ENCODE measurements around the gene LPIN3.

LPIN3 gene

DNA sequence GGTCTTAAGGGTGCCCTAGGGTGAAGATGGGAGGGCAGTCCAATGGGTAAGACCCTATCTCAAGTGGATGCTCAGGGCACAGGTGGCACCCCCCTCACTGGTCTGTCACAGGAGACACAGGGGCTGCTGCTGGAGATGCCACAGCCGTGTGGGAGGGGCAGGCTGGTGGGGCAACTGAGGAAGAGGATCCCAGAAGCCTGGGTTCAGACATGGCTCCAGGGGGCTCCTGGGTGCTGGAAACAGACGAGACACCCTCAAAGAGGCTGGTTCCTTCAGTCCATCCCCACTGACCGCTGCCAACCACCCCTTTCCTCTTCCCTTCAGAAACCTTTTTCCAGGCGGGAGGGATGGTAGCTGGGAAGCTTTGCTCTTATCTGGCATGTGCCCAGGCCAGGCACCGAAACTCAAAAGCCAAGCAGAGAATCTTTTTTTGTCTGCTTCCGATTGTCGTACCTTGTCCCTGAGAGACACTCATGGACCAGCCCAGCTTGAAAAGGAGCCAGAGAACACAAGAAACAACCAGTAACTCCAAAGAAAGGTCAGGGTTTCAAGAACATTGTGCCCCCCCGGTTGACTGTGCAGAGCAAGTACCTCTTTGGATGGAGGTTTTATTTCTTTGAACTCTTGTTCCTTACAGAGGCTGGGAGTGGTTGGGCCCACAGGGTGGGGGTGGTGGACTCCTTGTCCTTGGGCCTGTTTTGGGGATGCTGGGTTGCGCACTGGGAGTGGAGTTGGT is 54.5 kb downstream of the LPIN3 start:
- no peak for TF ChIP-seq CTCF (IDR thresholded peaks at IDR 0.05; ENCODE audit: extremely low read depth, missing control alignments)
- DNase-seq (ENCODE audit: low spot score): no peak

DNA sequence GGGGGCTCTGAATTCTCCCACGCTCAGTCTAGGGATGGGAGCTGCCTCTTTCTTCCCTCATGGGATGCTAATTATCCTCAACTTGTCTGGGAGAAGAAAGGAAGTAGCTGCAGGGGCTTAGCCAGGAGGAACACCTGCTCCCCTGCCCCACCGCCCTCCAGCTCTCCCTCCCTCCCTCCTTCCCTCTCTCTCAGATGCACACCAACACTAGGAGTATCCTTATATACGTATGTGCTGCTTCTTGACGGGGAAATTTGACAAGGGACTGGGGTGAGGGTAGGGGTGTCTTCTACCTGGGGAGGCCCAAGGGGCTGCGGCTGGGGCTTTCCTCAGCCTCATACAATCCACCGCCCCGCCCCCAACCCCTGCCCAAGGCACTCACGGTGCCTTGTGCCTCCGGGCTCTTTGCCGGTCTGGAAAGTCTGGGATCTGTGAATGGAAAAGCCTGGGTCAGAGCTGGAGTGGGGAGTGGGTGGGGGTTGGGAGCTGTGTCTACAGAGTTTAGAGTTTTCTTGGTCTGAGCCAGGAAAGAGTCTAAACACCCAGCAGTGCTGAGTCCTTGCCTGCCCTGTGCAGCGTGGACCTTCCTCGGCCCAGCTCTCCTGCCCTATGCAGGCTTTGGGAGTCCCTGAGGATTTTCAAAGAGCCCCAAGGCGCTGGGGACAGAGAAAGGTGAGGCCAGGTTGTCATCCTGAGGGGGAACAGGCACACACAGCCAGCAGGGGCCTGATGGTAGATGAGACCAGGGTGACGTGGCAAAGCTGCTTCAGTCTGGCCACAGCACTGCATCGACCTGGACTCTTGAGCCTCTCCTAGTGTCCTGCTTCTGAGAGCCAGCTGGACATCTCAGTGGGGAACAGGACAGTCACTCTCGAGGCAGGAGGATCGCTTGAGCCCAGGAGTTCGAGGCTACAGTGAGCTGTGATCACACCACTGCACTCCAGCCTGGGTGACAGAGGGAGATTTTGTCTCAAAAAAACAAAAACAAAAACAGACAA is 55.3 kb downstream of the LPIN3 start:
- no peak for DNase-seq (ENCODE audit: low spot score)
- no peak for TF ChIP-seq CTCF (IDR thresholded peaks at IDR 0.05; ENCODE audit: extremely low read depth, missing control alignments)

DNA sequence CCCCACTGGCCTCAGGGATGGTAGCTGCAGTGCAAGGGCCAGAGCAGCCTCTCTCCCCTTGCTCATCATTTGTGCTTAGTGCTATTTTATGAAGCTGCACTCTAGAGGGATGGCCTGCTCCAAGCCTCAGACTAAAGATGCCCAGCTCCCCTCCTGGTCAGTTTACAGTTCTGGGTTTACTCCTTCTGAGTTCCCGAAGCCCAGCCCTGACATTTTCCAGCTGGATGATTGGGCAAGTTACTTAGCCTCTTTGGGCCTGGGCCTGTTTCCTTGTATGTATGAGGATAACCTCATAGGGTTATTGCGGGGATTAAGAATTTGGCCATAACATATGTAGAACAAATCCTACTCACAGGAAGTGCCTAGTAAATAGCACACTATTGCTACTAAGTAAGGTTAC is 57.8 kb downstream of the LPIN3 start:
- DNase-seq (ENCODE audit: low spot score): no peak
- no peak for TF ChIP-seq CTCF (IDR thresholded peaks at IDR 0.05; ENCODE audit: extremely low read depth, missing control alignments)

- DNase-seq (ENCODE audit: low spot score): no peak
- no peak for TF ChIP-seq CTCF (IDR thresholded peaks at IDR 0.05; ENCODE audit: extremely low read depth, missing control alignments)
Measured at GRCh38 chr20:41403604-41404003, 63.0 kb downstream of the LPIN3 start.

DNA sequence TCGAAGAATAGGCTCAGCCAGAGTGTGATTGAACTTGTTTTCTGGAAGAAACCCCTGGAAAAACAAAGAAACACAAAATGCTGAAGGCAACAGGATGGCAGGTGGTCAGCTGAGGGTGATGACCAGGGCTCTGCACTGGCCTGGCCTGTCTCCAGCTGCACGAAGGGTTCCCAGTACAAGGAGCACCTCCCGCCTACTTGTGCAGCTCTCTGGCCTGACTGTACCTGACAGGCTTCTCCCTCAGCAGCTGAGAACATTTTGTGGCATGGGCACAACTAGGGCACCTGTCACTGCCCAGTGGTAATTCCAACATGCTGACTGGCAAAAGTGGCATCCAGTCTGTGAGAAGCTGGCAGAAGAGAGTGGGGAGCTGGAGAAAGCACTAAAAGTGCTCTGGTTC is 64.8 kb downstream of the LPIN3 start:
- no peak for DNase-seq (ENCODE audit: low spot score)
- no peak for TF ChIP-seq CTCF (IDR thresholded peaks at IDR 0.05; ENCODE audit: extremely low read depth, missing control alignments)

- DNase-seq (ENCODE audit: low spot score): no peak
- TF ChIP-seq CTCF (IDR thresholded peaks at IDR 0.05; ENCODE audit: extremely low read depth, missing control alignments): no peak
Measured at GRCh38 chr20:41406353-41406752, 65.7 kb downstream of the LPIN3 start.

DNA sequence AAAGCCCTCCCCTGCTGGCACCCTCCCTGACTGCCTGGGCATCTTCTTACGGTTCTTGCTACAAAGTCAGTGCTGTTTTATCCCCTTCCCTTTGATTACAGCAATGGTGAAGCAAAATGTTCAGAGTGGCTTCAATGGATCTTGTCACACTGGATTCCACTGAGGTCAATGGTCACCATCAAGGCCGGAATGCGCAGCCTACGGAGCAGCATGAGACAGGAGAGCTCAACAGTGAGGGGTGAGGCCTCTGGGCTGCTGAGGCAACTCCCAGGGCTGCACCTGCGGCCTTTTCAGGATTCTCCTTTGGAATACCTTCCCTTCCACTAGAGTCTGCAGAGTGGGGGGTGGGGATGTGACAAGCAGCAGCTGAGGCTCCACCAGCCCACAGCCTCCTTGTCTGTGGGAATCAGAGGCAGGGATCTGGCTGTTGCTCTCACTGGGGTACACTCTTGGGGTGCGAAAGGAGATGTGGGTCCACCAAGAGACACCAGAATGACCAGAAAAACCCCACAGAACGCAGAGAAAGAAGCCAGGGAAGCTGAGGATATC is 66.3 kb downstream of the LPIN3 start:
- no peak for TF ChIP-seq CTCF (IDR thresholded peaks at IDR 0.05; ENCODE audit: extremely low read depth, missing control alignments)
- no peak for DNase-seq (ENCODE audit: low spot score)
